ENCODE results near the gene ZIC1. TPM values are rescaled to one million over a fixed set of nuclear protein-coding genes. Genes with fewer than 3 reads are reported as not detected.

Gene ZIC1
- total and polyA plus RNA-seq, 2 of the 13 experiments (the other 11 are each of a cell fraction or from before 2014, with no cell fraction given): not detected

- intact Hi-C loops (cut with micrococcal nuclease; ENCODE audit: unreplicated experiment): no loop called here
- no peak overlapping the region for H3K9ac ChIP-seq (ENCODE audit: insufficient read depth, low read depth, low read length)
- peaks cover 2 to 49% of the 10 kb centered on the region in 2 experiments for H3K27me3 ChIP-seq (ENCODE audit: control insufficient read depth in 1 of 2, insufficient read depth in 2 of 2, low read length in 2 of 2)
- TF ChIP-seq ZNF292 (CRISPR knock-in tag; IDR thresholded peaks at IDR 0.05; ENCODE audit: borderline replicate concordance, low read depth) (no peak), ZNF781 (CRISPR knock-in tag; IDR thresholded peaks at IDR 0.05; ENCODE audit: borderline replicate concordance, not compliant biosample characterization) (no peak), MTF2 (CRISPR knock-in tag; IDR thresholded peaks at IDR 0.05; ENCODE audit: borderline replicate concordance) (no peak), MAZ (IDR thresholded peaks at IDR 0.05; ENCODE audit: borderline replicate concordance, low read depth, low read length) (no peak), MAZ (CRISPR knock-in tag; IDR thresholded peaks at IDR 0.05; ENCODE audit: low read depth) (no peak), ZNF354B (CRISPR knock-in tag; IDR thresholded peaks at IDR 0.05) (no peak)
- POLR2A ChIA-PET: no interaction called here
- H2AFZ ChIP-seq (ENCODE audit: low read length): no peak overlapping the region
- H3K36me3 ChIP-seq (replicated peaks in 1 of 2; ENCODE audit: control insufficient read depth in 1 of 2, insufficient read depth in 2 of 2, low read length in 2 of 2): no peaks in the 10 kb centered on the region
- in situ Hi-C loops (cut with HindIII; ENCODE audit: extremely low pct_ligation_motif_present, low pct_unique_long_range_greater_than_20kb): no loop called here
- no peaks in the 10 kb centered on the region for H3K9me3 ChIP-seq (ENCODE audit: low read length)
- no TSS peak for BruUV-seq (replicated peaks)
- H3K4me3 ChIP-seq (replicated peaks in 1 of 3; ENCODE audit: insufficient read depth in 1 of 3, low read depth in 2 of 3, low read length in 3 of 3): no peak overlapping the region
- H3K27ac ChIP-seq (ENCODE audit: extremely low read length, insufficient read depth, low read length): no peak overlapping the region
- CTCF ChIA-PET (ENCODE audit: low intra/inter-chr PET ratio, low total read pairs): no interaction called here
- no peak overlapping the region for H3K4me2 ChIP-seq (ENCODE audit: low read depth, low read length)
- ATAC-seq: no peak; the same call in 2 of the 3 replicates
- no peaks in the 10 kb centered on the region for H3K79me2 ChIP-seq (ENCODE audit: insufficient read depth, low read length)
- no peak for FAIRE-seq
- no peaks in the 10 kb centered on the region for H3K4me1 ChIP-seq (ENCODE audit: insufficient read depth, low read length)
- no peaks in the 10 kb centered on the region for H4K20me1 ChIP-seq (ENCODE audit: insufficient read depth, low read length)
- no peak for DNase-seq (ENCODE audit: low spot score)
- WGBS (ENCODE audit: low lambda C conversion rate): 58% methylated on average over 14 of the region's 27 CpGs
These were observed 3.7 kb upstream of the ZIC1 start for GRCh38 chr3:147405231-147406027.
